ENCODE measurements around the gene FARSA.
A peak's percentile ranks its signal among the peaks of the same experiment; 100 is the strongest.
"Not testable (repeated sequence)": the region's sequence is repeated elsewhere in the genome, so short reads cannot be mapped to it uniquely, and the experiment has no call there.

Gene FARSA

DNA sequence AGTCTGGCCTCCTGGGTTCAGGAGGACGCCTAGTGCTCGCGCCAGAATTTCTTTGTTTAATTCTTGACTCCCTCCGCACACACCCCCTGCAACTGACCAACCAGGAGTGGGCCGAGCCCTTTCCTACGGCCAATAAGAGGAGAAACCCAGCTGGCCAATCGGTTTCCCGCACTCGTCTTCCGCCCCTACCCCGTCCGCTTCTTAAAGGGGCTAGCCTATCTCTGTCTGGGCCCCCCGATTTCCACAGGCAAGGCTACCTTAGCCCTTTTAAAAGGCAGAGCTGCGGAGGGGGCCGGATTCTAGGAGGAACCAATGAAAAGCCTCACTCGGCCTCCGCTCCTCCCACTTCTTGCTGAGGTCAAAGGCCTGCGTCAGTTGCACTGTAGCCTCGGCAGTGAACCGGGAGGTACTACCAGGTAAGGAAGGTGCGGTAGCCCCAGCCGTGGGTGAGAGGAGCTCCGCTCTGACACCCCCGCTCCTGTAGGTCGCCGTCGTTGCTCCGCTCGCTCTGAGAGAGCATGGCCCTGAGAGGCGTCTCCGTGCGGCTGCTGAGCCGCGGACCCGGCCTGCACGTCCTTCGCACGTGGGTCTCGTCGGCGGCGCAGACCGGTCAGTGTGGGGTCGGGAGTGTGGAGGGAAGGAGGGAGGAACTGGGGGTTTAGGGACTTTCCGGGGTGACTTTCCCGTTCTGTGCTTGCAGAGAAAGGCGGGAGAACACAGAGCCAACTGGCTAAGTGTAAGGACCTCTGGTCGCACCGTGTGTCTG lies 42.5 kb downstream of the FARSA start, which contains the start of gene GCDH:
GCDH (plus strand) TSS at position 374 of the 766 bp plus-strand sequence; CDS start at position 519, 145 bp downstream.
- peak; percentile 94 for DNase-seq (ENCODE audit: low read depth)

DNA sequence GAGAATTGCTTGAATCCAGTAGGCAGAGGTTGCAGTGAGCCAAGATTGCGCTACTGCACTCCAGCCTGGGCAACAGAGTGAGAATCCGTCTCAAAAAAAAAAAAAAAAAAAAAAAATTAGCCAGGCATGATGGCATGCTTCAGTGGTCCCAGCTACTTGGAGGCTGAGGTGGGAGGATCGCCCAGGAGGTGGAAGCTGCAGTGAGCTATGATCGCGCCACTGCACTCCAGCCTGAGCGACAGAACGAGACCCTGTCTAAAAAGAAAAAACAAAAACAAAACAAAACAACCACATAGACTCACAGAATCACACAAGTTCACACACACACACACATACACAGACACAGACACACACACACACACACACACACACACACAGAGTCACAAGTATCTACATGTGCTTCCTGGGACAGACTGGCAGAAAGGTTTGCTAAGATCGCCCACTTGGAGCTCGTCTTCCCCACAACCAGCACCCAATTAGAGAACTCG lies 43.2 kb downstream of the FARSA start:
- not testable (repeated sequence) for DNase-seq (ENCODE audit: low read depth)

DNA sequence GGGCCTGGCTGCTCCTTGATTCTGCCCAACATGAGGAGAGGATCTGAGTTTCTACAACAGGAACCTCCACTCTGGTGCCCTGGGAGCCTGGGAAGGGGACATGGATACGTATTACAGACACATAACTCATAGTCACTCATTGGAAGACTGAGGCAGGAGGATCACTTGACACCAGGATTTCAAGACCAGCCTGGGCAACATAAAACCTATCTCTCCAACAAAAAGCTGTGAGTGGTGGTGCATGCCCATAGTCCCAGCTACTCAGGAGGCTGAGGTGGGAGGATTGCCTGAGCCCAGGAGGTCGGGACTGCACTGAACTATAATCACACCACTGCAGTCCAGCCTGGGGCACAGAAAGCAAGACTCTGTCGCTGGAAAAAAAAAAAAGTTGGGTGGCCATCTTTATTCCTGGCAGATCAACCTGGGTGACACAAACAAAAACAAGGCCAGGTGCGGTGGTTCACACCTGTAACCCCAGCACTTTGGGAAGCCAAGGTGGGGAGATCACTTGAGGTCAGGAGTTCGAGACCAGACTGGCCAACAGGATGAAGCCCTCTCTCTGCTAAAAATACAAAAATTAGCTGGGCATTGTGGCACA lies 45.4 kb downstream of the FARSA start:
- no peak for DNase-seq (ENCODE audit: low read depth)

DNA sequence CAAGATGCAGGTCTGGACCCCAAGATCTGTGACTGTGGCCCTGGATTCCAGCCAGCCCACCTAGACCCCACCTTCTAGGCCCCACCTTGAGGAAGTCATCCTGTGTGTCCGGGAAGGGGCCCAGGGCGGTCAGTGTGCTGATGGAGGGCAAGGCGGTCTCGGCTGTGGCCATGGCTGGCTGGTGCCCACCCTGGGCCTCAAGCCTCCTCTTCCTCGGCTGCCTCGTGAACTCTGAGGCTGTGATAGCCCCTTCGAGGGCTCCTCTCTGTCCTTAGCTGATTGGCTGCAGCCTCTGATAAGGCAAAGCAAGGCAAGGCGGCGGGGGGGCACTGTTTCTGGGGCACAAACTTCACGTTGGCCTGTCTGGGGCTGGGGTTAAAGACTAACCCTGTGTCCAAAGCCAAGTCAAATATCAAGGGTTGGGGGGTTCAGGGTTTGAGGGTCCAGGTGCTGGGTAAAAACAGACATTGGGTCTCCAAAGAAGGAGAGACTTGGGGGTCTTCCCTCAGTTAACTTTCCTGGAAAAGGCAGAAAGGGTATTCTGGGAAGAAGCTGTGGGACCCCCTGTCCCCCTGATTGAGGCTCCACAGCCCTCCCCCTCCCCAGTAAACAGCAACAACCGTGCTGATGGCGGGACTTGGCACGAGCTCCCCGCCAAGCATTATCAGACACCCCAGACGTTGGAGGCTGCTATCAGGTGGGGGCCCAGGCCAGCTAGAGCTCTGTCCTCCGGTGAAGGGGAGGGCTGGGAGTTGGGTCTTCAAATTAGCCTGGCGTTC lies 46.4 kb downstream of the FARSA start, which contains the start of gene KLF1:
KLF1 (minus strand) TSS at position 233 of the 779 bp plus-strand sequence; CDS start at position 172, 61 bp downstream.
- no peak for DNase-seq (ENCODE audit: low read depth)

DNA sequence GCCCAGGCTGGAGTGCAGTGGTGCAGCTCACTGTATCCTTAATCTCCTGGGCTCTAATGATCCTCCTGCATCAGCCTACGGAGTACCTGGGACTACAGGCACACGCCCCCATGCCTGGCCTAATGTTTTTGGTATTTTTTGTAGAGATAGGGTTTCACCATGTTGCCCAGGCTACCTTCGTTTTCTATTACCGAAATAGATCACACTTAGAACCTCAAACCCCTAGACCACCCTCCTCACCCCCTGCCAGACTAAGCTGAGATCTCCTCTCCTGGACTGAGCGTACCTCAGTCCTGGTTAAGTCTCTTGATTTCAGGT lies 46.9 kb downstream of the FARSA start:
- no peak for DNase-seq (ENCODE audit: low read depth)

DNA sequence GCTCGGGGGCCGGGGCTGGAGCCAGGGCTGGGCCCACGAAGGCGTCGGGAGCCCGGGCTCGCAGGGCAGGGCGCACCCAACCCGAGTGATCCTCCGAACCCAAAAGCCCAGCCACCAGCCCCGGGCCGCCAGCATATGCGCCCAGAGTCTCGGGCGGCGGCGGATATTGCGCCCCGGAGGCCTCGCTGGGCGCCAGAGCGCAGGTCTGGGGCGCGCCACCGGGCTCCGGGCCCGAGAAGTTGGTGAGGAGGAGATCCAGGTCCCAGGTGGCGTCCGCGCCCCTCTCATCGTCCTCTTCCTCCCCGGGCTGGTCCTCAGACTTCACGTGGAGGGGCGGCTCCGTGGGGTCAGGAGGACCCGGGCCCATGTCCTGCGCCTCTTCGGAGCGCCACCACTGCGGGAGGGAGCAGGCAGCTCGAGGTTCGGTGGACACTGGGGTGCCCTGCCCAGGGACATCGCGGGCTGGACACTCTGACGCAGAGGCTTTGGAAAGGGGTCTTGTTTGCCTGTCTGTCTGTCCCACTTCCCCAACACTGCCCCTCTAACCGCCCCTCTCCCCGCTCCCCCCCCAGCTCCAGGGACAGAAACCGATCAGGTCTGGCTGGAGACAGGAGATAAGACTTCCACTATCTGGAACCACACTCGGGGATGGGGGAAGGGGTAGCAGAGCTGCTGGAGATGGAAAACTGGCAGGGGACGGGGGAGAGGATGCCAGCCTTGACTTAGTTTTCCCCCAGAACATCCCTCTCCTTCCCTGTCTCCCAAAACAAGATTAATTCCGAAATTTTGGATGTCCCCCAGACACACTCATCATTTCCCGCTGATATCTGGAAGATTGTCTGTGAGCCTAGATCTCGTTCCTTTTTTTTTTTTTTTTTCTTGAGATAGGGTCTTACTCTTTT lies 47.5 kb downstream of the FARSA start:
- no peak for DNase-seq (ENCODE audit: low read depth)

DNA sequence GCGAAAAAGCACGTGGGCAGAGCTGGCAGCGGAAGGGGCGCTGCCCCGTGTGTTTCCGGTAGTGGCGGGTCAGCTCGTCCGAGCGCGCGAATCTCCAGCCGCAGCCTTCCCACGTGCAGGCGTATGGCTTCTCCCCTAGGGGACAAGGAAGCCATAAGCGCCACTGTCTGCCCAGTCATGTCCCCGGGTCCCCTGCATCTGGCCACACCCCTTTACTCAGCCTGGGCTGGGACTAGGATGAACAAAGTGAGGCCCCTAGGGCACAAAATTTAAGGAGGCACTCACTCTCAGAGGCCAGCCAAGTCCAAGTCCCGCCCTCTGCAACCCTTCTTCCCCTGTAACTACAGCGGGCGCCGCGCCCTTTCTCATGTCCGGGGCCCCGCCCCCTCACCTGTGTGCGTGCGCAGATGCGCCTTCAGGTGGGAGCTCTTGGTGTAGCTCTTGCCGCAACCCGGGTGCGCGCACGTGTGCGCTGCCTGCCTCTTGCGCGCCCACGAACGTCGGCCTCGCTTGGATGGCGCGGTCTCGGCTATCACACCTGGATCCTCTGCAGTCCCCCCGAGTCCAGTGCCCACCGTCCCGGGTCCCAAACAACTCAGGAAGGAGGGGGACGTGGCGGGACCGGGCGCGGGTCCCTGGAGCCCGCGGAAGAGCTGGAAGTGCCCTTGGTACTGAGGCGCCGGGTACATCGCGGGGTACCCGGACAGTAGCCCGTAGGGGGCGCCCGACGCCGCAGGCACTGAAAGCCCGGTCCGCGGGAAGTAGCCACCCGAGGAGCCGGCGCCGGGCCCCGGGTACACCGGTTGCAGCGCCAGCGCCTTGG lies 48.4 kb downstream of the FARSA start:
- DNase-seq (ENCODE audit: low read depth) = peak; percentile 79

DNA sequence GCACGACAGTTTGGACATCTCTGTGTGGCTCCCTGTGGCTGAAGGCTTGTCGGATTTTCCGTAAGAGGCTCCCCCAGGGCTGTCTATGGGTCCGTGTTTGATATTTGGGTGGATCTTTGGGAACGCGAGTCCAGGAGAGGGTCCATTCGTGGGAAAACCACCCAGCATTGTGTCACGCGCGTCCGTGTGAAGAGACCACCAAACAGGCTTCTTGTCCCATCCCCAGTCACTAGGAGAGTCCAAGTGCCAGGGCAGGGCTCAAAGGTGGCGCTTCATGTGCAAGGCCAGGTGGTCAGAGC lies 48.9 kb downstream of the FARSA start:
- DNase-seq (ENCODE audit: low read depth) = no peak

DNA sequence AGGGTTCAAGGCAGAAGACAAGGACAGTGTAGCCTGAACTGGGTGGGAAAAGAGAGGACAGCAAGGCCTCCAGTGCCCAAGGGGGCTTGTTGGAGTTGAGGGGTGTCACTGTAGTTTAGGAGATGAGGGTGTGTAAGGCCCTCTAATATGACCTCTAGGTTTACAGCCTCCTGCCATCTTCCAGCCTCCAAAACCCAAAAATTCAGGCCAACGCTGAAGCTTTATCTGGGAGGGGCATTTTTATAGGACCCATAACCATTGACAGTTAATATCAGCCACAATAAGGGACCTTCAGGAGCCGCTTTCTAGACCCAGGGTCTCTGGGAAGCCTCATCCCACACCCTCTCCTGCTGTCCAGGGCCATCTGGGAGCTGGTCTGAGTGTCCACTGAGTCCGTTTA lies 49.3 kb downstream of the FARSA start:
- no peak for DNase-seq (ENCODE audit: low read depth)

DNA sequence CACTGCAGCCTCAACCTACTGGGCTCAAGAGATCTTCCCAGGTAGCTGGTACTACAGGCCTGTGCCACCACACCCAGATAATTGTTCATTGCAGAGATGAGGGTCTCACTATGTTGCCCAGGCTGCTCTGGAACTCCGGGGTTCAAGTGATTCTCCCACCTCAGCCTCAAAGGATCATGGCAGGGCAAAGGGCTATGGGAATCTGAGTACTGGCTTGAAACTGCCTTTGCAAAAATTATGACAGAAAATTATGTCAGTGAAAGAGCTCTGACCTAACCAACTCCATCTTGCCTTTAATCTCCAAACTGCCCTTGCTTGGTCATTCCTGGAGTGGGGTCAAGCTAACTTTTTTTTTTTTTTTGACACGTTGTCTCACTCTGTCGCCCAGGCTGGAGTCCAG lies 50.9 kb downstream of the FARSA start:
- DNase-seq (ENCODE audit: low read depth) = no peak

DNA sequence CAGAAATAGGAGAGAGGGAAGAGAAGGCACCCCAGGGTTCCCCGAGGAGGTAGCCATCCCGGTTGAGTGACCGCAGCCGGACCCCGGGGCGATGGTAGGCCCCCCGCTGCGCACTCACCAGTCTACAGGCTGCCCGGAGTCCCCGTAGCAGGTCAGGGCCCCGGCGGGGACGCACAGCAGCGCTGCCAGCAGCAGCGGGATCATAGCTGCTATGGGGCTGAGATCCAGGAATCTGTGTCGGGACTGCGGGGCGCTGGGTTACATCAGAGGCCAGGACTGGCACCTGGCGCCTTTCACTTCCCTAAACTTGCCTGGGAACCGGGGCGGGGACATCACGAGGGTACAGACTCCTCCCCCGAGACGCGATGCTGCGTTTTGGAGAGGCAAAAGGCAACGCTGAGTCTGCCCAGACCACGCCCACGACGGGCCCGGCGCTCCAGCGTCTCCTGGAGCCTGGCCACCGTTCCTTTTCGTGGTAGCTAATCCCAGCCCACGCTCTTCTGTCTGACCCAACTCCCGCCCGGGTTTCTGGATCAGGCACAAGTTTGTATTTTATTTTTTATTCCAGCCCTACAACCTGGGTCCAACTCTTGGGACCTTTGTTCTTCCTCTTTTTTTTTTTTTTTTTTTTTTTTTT lies 52.2 kb downstream of the FARSA start, which contains the start of gene DNASE2:
DNASE2 (minus strand) TSS at position 278 of the 637 bp plus-strand sequence; CDS start at position 204, 74 bp downstream.
- peak; percentile 84 for DNase-seq (ENCODE audit: low read depth)

DNA sequence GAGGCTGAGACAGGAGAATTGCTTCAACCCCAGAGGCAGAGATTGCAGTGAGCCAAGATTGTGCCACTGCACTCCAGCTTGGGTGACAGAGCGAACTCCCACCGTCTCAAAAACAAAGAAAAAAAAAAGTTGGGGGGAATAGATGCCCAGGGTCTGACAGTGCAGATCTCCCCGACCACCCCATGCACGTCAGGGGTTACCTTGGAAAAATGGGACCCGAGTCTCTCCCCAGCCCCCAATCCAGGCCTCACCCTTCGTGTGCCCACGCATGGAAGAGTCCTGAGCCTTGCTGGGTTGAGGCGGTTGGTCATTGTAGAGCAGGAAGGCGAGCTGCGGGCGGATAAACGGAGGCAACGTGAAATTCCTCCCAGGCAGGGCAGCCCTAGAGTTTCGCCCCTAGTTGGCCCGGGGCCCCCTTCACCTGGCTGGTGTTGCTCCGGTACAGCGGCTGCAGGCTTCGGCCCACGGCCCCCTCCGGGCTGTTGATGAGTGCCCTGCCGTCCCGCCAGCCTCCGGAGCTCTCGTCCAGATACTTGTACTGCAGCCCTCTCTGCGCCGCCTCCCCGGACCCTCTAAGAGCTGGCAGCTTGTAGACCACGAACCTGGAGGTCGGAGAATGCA lies 52.9 kb downstream of the FARSA start:
- no peak for DNase-seq (ENCODE audit: low read depth)

DNA sequence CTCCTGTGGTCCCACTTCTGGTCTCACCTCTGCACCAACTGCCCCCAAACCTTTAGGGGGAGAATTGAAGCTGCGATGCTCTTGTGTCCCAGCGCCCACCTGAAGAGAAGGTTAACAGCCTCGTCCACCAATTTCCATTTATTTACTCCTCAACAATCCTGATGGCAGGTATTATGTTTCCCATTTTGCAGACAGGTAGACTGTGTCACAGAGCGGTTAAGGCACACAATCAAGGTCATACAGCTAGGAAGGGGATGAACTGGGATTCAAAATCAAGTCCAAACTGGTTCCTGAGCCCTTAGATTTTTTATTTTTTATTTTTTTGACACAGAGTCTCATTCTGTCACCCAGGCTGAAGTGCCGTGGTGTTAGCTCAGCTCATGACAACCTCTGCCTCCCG lies 58.4 kb downstream of the FARSA start:
- DNase-seq (ENCODE audit: low read depth) = no peak

DNA sequence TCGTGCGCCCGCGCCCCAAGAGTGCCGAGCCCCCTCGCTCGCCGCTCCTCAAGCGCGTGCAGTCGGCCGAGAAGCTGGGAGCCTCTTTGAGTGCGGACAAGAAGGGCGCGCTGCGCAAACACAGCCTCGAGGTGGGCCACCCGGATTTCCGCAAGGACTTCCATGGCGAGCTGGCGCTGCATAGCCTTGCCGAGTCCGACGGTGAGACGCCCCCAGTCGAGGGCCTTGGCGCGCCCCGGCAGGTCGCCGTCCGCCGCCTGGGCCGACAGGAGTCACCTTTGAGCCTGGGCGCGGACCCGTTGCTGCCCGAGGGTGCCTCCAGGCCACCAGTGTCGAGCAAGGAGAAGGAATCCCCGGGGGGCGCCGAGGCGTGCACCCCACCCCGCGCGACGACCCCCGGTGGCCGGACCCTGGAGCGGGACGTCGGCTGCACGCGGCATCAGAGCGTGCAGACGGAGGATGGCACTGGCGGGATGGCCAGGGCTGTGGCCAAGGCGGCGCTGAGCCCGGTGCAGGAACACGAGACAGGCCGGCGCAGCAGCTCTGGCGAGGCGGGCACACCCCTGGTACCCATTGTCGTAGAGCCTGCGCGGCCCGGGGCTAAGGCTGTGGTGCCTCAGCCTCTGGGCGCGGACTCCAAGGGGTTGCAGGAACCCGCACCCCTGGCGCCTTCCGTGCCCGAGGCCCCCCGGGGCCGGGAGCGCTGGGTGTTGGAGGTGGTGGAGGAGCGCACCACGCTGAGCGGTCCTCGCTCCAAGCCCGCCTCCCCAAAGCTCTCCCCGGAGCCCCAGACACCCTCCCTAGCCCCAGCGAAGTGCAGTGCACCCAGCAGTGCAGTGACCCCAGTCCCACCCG lies 59.4 kb downstream of the FARSA start:
- DNase-seq (ENCODE audit: low read depth) = no peak

DNA sequence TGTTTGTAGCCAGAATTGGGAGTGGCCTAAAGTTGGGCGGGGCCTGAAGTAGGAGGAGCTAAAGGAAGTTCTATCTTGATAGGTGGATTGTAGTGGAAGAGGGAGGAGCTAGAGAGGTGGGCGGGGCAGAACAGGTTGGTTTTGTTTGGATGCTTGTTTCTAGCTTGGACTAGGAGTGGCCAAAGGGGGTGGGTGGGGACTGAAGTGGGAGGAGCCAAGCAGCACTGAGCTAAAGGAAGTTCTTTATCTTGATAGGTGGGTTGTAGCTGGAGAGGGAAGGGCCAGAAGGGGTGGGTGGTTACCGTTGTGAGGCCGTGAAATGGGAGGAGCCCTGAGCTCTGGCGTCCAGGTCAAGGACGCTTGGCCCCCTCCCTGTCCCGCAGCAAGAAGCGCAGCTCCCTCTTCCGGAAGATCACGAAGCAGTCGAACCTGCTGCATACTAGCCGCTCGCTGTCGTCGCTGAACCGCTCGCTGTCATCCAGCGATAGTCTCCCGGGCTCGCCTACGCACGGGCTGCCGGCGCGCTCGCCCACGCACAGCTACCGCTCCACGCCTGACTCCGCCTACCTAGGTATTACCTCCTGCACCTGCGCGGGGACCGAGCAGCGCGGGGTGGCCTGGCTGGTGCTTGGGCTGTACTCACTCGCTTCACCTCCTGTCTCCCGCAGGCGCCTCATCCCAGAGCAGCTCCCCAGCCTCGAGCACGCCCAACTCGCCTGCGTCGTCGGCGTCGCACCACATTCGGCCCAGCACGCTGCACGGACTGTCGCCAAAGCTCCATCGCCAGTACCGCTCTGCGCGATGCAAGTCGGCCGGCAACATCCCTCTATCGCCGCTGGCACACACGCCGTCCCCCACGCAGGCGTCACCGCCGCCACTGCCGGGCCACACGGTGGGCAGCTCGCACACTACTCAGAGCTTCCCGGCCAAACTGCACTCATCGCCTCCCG lies 60.3 kb downstream of the FARSA start:
- peak; percentile 43 for DNase-seq (ENCODE audit: low read depth)

Measured in T follicular helper cell (primary cell).